A673 (cell line): ENCODE results near the gene RUSF1.
"Not testable (repeated sequence)": the region's sequence is repeated elsewhere in the genome, so short reads cannot be mapped to it uniquely, and the experiment has no call there.

Experiments used
- EZH2 ChIP-seq: fragments of 200-600 bp; sonication (generic); IDR thresholded peaks from 2 replicates; pipeline ENCODE4 v1.6.1; 2017; ENCODE audit warnings: borderline replicate concordance, low read depth, mild to moderate bottlenecking, mixed read lengths, antibody characterized with exemption, low read length; ENCODE audit not compliant: poor library complexity, severe bottlenecking
- TF ChIP-seq, protein P1 (sequence below): fragments of 300-800, 200-600 bp; sonication (generic); conservative IDR thresholded peaks from 2 replicates; pipeline ENCODE4 v1.5.1; 2017; ENCODE audit warnings: low read depth, mild to moderate bottlenecking, antibody characterized with exemption, low read length, moderate library complexity, mixed read lengths

DNA sequence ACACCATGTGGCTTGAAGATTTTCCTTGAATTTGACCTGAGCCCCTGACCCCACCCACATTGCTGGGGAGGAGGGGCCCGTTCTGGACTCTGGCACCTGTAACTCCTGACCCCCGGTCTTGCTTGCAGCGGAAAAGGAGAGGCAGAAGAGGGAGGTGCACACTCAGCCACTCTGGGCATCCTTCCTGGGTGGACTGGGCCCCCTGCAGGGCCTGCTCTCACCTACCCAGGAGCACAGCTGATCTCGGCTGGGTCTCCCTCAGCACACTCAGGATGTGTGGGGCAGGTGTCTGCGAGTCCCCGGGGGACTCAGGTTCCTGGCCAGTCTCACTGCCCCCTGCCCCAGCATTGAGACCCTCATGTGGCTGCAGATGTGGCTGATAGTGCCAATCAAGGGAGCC lies 15.6 kb upstream of the RUSF1 start:
- TF ChIP-seq, protein P1, sequence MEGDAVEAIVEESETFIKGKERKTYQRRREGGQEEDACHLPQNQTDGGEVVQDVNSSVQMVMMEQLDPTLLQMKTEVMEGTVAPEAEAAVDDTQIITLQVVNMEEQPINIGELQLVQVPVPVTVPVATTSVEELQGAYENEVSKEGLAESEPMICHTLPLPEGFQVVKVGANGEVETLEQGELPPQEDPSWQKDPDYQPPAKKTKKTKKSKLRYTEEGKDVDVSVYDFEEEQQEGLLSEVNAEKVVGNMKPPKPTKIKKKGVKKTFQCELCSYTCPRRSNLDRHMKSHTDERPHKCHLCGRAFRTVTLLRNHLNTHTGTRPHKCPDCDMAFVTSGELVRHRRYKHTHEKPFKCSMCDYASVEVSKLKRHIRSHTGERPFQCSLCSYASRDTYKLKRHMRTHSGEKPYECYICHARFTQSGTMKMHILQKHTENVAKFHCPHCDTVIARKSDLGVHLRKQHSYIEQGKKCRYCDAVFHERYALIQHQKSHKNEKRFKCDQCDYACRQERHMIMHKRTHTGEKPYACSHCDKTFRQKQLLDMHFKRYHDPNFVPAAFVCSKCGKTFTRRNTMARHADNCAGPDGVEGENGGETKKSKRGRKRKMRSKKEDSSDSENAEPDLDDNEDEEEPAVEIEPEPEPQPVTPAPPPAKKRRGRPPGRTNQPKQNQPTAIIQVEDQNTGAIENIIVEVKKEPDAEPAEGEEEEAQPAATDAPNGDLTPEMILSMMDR, result not testable (repeated sequence)
- TF ChIP-seq EZH2, result not testable (repeated sequence)
